Thyroid gland (tissue), 4 donors: Measurements from ENCODE around the gene SETBP1. TPM values are rescaled to one million over a fixed set of nuclear protein-coding genes. Genes with fewer than 3 reads are reported as not detected.

ENCODE experiments used
- DNase-seq, 2 donors: peaks; one replicate each; pipeline ENCODE4 v3.0.0-alpha.2; 2019
- H3K27ac ChIP-seq, 3 donors: fragments of 200-600 bp; sonication (generic); 1 replicate in 2 of 3; 2 replicates in 1 of 3; pipeline ENCODE4 v1.5.1; 2016 to 2019; ENCODE audit warnings: mild to moderate bottlenecking in 1 of 3, moderate library complexity in 1 of 3
- H3K27me3 ChIP-seq: fragments of 200-600 bp; sonication (generic); one replicate; pipeline ENCODE4 v1.5.1; 2019
- H3K36me3 ChIP-seq, 2 donors: fragments of 200-600 bp; sonication (generic); one replicate each; pipeline ENCODE4 v1.5.1; 2016 to 2019
- H3K4me1 ChIP-seq, 2 donors: fragments of 200-600 bp; sonication (generic); one replicate each; pipeline ENCODE4 v1.5.1; 2017 to 2019
- H3K4me3 ChIP-seq, 3 donors: fragments of 200-600 bp; sonication (generic); replicated peaks in 1 of 3; 1 replicate in 2 of 3; 2 replicates in 1 of 3; pipeline ENCODE4 v1.5.1; 2016; ENCODE audit warnings: mild to moderate bottlenecking in 1 of 3
- H3K9me3 ChIP-seq: fragments of 200-600 bp; sonication (generic); one replicate; pipeline ENCODE4 v1.5.1; 2017
- CTCF ChIP-seq, 6 experiments: fragments of 200-600 bp in 3 of 6; fragments of 450-650 bp in 3 of 6; sonication (generic) in 3 of 6; IDR thresholded peaks; one replicate each; pipeline ENCODE4 v1.5.1; 2016 to 2019; ENCODE audit warnings: antibody characterized with exemption in 6 of 6, mild to moderate bottlenecking in 2 of 6, inconsistent platforms in 1 of 6, moderate library complexity in 1 of 6
- POLR2A ChIP-seq, 2 donors: fragments of 450-650 bp; IDR thresholded peaks; one replicate each; pipeline ENCODE4 v1.6.1; 2017; ENCODE audit warnings: antibody characterized with exemption in 2 of 2, mild to moderate bottlenecking in 2 of 2, moderate library complexity in 1 of 2
- WGBS, 2 donors: methylation state at CpG; one replicate each; pipeline ENCODE4 v1.1.5; 2017; 5-methylcytosine and 5-hydroxymethylcytosine counted together
- intact Hi-C: fragments of 100-400 bp; cut with DNase I; formaldehyde crosslinking; loops from one replicate; pipeline ENCODE4 v1.15.1; 2023
- total RNA-seq, 4 donors: library from RNA; depleted of rRNA; stranded (reverse); fragments of >200 nt; gene quantifications; one replicate each; pipeline ENCODE4 v1.2.3, GENCODE V29; 2016

Gene SETBP1
- total RNA-seq, 4 donors from 2014 or later = 32.1 to 72.0 (median 42.0) TPM

- H3K4me1 ChIP-seq = peaks cover 3 to 19% of the 10 kb centered on the region in 2 donors
- no peak overlapping the region for H3K27ac ChIP-seq
- no peaks in the 10 kb centered on the region for H3K27me3 ChIP-seq
- intact Hi-C loops = loop anchor here (10.0 kb wide), 1 partner anchor 137 kb away; no protein-coding TSS in a partner anchor
- DNase-seq = no peak
- H3K36me3 ChIP-seq = no peaks in the 10 kb centered on the region
- no peaks in the 10 kb centered on the region for H3K9me3 ChIP-seq
- TF ChIP-seq POLR2A (IDR thresholded peaks at IDR 0.05) (no peak), CTCF (IDR thresholded peaks at IDR 0.05) (no peak)
- H3K4me3 ChIP-seq = no peak overlapping the region
These were observed 6.7 kb downstream of the SETBP1 start for GRCh38 chr18:44687421-44687820.

GRCh38 chr18:44689736-44690135, 9.0 kb downstream of the SETBP1 start:
- peaks cover 8 to 23% of the 10 kb centered on the region in 2 donors for H3K4me1 ChIP-seq
- H3K4me3 ChIP-seq = no peak overlapping the region
- DNase-seq = no peak
- WGBS, 2 donors = 94 to 97% methylated on average over 3 of the region's 3 CpGs
- no peaks in the 10 kb centered on the region for H3K27me3 ChIP-seq
- H3K9me3 ChIP-seq = no peaks in the 10 kb centered on the region
- H3K27ac ChIP-seq = no peak overlapping the region
- no peak for TF ChIP-seq CTCF (IDR thresholded peaks at IDR 0.05)
- TF ChIP-seq POLR2A (IDR thresholded peaks at IDR 0.05) = no peak
- H3K36me3 ChIP-seq = no peaks in the 10 kb centered on the region
- intact Hi-C loops = loop anchor here (10.0 kb wide), 1 partner anchor 135 kb away; no protein-coding TSS in a partner anchor

DNA sequence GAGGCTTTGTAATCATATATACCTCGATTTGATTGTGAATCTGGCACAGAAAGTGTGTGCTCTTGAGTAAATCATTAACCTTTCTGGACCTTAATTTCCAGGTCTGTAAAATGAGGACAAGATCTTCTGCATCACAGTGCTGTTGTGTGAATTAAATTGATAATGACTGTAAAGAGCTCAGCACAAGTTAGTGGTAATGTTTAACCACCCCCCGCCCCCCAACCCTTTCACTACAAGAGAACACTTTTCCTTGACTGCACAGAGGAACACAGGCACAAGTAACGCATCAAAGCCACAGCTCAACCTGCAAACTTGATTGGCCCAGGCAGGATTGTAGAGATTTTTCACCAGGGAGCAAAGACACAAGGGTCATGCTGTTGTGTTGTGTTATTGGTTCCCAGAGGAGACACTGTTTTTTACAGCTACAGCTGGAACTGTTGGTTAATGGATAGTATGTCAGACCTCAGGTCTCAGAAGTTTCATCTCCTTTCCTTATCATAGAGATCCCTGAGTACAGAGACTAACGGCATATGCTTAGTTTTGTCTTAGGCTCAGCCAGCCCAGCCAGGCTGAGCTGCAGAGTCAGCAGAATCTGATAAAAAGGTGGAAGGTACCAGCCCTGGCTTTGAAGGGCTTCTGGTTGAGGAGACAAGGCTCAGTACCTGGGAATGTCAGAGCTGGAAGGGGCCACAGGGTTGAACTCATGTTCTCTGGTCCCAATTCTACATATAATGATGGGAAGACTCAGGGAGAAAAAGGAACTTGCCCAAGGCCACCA, 10.6 kb downstream of the SETBP1 start:
- no peak for DNase-seq
- 91 to 95% methylated on average over 4 of the region's 4 CpGs for WGBS, 2 donors
- H3K27ac ChIP-seq = no peak overlapping the region
- intact Hi-C loops = no loop called here
- H3K36me3 ChIP-seq = no peaks in the 10 kb centered on the region
- H3K4me1 ChIP-seq = peaks cover 23 to 34% of the 10 kb centered on the region in 2 donors
- TF ChIP-seq CTCF (IDR thresholded peaks at IDR 0.05) (no peak), POLR2A (IDR thresholded peaks at IDR 0.05) (no peak)
- no peak overlapping the region for H3K4me3 ChIP-seq
- no peaks in the 10 kb centered on the region for H3K9me3 ChIP-seq
- H3K27me3 ChIP-seq = no peaks in the 10 kb centered on the region

- TF ChIP-seq CTCF (IDR thresholded peaks at IDR 0.05) (no peak), POLR2A (IDR thresholded peaks at IDR 0.05) (no peak)
- DNase-seq = peak; percentile 66 to 73
- WGBS, 2 donors = 50 to 65% methylated on average over 4 of the region's 4 CpGs
- no peaks in the 10 kb centered on the region for H3K9me3 ChIP-seq
- no peaks in the 10 kb centered on the region for H3K36me3 ChIP-seq
- peak overlapping the region in 2 of 3 donors; percentile 21 to 37 for H3K27ac ChIP-seq
- H3K4me3 ChIP-seq = no peak overlapping the region
- H3K27me3 ChIP-seq = no peaks in the 10 kb centered on the region
- peaks cover 36 to 49% of the 10 kb centered on the region in 2 donors for H3K4me1 ChIP-seq
- intact Hi-C loops = no loop called here
These were observed 12.5 kb downstream of the SETBP1 start for GRCh38 chr18:44693030-44693784.

DNA sequence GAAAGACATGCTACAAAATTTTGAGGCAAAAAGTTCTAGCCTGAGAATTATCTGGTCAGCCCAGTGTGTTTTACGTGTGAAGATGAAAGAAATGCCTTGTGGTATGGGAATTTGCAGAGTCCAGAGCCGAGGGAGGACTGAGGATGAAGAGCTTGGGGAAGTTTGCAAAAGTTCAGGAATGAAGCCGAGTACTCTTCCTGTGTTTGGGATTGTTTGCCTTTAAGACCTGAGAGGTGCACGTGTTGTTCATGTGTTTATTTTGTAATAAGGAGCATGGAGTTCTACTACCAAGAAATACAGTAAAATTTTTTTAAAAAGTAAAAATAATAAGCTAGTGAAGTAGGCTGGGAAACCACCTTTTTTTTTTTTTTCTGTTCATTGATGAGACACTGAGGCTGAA, 14.8 kb downstream of the SETBP1 start:
- TF ChIP-seq CTCF (IDR thresholded peaks at IDR 0.05) (no peak), POLR2A (IDR thresholded peaks at IDR 0.05) (no peak)
- intact Hi-C loops = no loop called here
- WGBS, 2 donors = 60 to 63% methylated on average over 4 of the region's 4 CpGs
- no peak overlapping the region for H3K27ac ChIP-seq
- no peaks in the 10 kb centered on the region for H3K36me3 ChIP-seq
- H3K4me3 ChIP-seq = no peak overlapping the region
- H3K9me3 ChIP-seq = no peaks in the 10 kb centered on the region
- H3K4me1 ChIP-seq = peaks cover 47 to 59% of the 10 kb centered on the region in 2 donors
- no peaks in the 10 kb centered on the region for H3K27me3 ChIP-seq
- DNase-seq = no peak
